ENCODE measurements around the gene RSU1.
A peak's percentile ranks its signal among the peaks of the same experiment; 100 is the strongest.

- TF ChIP-seq, protein P1, sequence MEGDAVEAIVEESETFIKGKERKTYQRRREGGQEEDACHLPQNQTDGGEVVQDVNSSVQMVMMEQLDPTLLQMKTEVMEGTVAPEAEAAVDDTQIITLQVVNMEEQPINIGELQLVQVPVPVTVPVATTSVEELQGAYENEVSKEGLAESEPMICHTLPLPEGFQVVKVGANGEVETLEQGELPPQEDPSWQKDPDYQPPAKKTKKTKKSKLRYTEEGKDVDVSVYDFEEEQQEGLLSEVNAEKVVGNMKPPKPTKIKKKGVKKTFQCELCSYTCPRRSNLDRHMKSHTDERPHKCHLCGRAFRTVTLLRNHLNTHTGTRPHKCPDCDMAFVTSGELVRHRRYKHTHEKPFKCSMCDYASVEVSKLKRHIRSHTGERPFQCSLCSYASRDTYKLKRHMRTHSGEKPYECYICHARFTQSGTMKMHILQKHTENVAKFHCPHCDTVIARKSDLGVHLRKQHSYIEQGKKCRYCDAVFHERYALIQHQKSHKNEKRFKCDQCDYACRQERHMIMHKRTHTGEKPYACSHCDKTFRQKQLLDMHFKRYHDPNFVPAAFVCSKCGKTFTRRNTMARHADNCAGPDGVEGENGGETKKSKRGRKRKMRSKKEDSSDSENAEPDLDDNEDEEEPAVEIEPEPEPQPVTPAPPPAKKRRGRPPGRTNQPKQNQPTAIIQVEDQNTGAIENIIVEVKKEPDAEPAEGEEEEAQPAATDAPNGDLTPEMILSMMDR (optimal IDR thresholded peaks at IDR 0.05 in 1 of 3, IDR thresholded peaks at IDR 0.05 in 1 of 3, conservative IDR thresholded peaks at IDR 0.05 in 1 of 3; ENCODE audit: extremely low read depth in 1 of 3, insufficient read depth in 2 of 3, low read length in 3 of 3) = peak in 2 of 3 experiments; percentile 9 to 45
- TF ChIP-seq EZH2 (IDR thresholded peaks at IDR 0.05; ENCODE audit: low read length) = no peak
These were observed 26.1 kb upstream of the RSU1 start for GRCh38 chr10:16843252-16843870.
